ENCODE measurements around the gene TMEM164.
A peak's percentile ranks its signal among the peaks of the same experiment; 100 is the strongest.

Gene TMEM164

GRCh38 chrX:110170029-110170428, 167.1 kb downstream of the TMEM164 start:
- DNase-seq = no peak

DNA sequence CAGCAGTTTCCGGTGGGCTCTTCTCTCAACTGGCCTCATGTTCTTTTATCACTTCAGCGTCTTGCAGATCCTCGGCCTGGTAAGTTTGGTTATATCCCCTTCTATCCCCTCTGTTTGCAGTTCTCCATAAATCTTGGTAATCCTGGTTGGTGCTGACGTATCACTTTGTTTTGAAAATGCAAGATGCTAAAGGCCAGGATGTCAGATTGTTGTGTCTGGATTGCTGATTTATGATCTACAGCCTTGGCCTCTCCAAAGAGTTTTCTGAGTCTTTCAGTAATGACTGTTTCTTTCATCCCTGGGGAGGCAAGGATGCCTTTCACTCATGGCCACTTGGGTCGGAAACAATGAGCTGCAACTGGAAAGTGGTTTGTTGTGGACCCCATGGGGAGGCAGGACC, 168.5 kb downstream of the TMEM164 start:
- peak; percentile 12 for DNase-seq

GRCh38 chrX:110172215-110172614, 169.3 kb downstream of the TMEM164 start:
- no peak for DNase-seq

GRCh38 chrX:110173192-110174175, 170.6 kb downstream of the TMEM164 start:
- no peak for DNase-seq

DNA sequence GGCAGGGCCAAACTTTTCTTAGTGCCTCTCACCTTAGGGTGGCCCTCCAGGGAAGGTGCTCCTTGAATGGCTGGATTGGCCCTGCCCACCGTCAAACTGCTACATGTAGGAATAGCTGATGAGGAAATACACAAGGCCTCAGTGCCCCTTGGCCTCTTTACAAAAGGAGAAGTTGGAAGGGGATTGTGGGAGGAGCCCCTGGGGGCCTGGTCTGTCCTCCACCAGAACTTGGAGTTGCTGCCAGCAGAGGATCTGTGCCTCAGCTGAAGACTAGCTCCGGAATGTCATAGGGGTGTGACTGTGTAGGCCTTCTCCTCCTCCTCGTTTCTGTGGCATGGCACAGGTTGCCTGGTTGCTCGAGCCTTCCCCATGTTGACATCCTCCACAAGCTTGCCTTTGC, 172.2 kb downstream of the TMEM164 start:
- DNase-seq = no peak

- no peak for DNase-seq
These were observed 172.8 kb downstream of the TMEM164 start for GRCh38 chrX:110175696-110176095.

GRCh38 chrX:110178179-110178865, 175.4 kb downstream of the TMEM164 start:
- no peak for DNase-seq

DNA sequence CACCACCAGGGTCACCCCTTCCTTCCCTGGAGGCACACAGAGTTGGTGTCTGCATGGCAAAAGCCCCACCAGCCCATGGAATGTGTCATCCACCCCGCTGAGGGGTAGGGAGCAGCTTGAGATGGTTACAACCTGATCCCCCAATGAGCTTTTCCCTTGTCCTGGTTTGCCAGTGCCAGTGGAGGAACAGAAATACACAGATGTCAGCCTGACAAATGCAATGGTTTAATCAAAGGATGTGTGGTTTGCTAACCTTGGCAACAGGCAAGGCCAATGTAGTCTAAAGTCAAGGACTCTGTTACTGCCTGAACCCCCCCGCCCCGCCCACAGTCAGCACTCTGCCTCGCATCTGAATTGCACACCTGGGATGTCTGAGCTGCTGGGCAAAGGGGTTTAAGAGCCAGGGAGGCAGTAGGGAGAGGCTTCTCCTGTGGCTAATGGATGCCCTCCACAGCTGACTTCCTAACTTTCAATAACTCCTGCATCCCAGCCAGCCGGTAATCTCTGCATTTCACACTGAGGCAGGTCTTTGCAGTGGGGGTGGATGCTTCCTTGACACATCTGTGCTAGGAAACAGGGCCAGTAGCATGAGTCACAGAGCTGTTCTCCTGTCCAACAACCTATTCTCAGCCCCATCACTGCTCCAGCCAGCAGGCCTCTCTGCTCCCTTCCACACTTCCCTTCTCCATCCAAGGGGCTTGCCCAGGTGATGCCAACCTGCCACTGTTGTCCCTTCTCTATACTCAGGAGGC, 177.4 kb downstream of the TMEM164 start:
- DNase-seq = peak; percentile 79

DNA sequence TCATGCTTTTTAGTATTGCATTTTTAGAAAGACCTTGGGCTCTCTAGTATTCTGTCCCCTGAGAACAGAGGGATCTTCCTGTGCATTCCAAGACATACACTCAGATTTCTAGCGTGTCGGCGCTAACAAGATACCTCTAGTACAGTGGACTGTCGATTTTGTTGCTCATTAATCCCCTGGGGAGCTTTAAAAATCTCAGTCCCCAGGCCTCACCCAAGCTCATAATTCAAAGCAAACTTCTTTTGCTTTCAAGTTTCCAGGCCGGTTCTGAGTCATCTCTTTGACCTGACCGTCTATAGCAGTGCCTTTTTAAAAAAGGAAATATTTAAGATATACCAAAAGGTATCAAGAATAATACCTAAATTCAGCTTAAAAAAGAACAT, 178.0 kb downstream of the TMEM164 start:
- DNase-seq = peak; percentile 79

- DNase-seq = no peak
These were observed 178.7 kb downstream of the TMEM164 start for GRCh38 chrX:110181459-110182137.

DNA sequence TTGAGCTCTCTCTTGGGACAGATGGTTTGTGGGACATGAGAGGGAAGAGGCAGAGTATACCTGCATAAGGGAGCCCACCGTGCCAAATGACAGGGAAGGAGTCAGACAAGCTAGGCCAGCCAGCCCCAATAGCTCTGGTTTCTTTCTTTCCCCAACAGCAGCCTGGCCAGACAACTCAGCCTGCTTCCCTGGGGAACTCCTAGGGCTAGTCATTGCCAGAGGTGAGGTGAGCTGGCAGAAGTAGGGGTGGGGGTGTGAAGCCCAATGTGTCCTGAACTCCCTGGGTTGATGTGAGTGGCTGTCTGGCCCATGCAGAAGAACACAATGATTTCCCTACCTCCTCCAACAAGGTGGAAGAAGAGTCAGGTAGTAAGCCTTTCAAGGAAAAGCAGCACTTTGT, 179.4 kb downstream of the TMEM164 start:
- DNase-seq = peak; percentile 14

GRCh38 chrX:110182865-110183264, 180.0 kb downstream of the TMEM164 start:
- DNase-seq = no peak

DNA sequence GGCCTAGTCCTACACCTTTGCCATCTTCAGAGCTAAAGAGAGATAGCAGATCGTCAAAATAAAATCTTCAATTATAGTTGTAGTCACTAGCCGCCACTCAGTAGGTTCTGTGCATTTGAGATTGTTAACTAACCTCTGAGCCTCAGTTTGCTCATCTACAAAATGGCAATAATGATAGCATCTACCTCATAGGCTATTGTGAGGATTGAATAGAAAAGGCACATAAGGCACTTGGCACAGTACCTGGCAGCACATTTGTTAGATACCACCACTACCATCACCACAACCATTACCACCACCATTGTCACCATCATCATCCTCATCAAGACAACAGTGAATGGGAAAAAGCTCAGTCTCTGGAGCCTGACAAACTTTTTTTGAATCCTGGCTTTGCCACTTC, 180.4 kb downstream of the TMEM164 start:
- DNase-seq = no peak

DNA sequence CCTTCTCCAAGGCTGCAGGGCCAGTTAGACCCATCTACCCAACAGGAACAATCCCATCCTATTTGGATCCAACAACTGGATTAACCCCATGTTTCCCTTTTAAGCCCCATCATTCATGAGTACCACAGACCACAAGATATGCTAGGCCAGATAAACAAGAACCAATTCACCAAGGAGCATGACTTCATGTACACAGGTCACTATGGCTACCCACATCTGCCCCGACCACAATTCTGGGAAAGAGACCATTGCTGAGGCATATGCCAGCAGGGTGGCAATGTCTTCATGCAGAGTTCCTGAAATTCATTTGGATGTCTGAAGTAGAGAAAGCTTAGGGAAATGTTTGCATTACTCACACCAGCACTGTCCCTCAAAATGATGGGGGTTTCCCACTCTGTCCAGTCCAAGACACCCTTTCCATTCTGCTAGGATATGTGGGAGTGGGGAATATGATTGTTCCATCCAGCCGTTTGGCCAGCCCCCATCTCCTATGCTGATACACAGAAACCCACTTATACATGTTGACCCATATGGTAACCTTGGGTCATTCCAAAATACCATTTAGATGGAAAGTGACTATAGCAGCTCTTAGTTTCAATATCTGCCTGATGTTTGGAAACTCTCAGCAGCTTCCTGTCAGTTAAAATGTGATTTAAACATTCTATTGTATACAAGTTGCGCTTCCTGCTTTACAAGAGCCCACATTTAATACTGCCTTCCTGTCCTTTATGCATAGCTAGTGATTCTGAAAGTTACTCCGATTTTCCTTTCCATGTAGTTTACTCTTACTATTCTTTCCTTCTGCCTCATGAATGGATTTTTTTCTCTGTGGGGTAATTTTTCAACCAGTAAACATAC, 186.0 kb downstream of the TMEM164 start:
- DNase-seq = no peak

GRCh38 chrX:110192516-110192915, 189.6 kb downstream of the TMEM164 start:
- no peak for DNase-seq

DNA sequence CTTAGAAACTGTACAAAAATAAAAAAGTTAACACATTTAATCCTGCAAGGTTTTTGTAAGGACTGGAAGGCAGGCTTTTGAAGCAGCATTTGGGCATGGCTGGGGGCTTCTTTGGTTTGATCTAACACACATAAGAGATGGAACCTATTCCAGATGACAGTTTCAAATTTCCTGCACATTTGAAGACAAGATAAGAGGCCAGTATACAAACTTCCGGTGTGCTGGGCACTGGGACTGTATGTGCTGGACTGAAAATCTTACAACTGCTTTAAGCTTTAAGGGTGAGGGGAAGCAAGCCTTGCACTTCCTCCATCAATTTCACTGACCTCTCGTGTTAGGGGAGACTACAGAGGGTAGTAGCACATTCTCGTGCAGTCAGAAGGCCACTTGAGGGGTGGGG, 192.1 kb downstream of the TMEM164 start:
- DNase-seq = no peak

GRCh38 chrX:110201799-110202198, 198.9 kb downstream of the TMEM164 start:
- no peak for DNase-seq

DNA sequence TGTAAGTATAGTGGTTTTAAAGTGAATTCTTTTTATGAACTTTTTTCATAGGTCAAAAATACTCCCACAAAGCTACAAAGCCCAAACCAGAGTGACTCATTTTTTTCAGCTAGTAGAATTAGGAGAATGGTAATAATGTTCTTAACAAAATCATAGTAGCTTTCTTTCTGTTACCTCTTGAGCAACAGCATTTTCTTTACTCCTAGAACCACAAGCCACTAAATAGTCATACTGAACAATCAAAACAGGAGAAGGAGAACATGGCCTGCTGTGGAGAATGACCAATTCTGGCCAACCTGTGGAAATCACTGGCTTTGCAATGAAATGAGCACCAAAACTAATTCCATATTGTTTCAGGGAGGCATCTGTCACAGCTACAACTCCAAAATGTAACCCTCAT, 202.1 kb downstream of the TMEM164 start:
- peak; percentile 73 for DNase-seq

GRCh38 chrX:110208092-110208491, 205.2 kb downstream of the TMEM164 start:
- no peak for DNase-seq

GRCh38 chrX:110210417-110211139, 207.7 kb downstream of the TMEM164 start:
- DNase-seq = peak; percentile 88

DNA sequence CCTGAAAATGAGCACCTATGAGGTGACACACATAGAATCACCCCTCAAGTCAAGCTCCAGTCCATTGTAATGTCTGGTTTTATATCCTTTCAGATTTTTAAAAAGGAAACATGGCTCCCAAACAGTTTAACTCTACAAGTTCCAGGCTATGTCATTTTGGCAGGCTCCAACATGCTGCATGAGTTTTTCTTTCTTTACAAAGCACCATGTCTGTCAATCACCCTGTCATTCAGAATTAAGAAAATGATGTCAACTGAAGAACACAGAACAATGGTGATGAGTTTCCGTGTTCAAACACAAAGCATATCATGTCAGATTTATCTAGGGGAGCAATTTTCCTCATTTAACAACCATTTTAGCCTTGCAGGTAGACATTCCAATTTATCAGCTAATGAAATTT, 208.4 kb downstream of the TMEM164 start:
- no peak for DNase-seq

All from fibroblast of skin of abdomen (primary cell).